SK-N-SH (cell line): Measurements from ENCODE around the gene COL26A1. TPM values are rescaled to one million over a fixed set of nuclear protein-coding genes. Genes with fewer than 3 reads are reported as not detected.

ENCODE experiments used
- CTCF ChIA-PET: fragments of 300-600, 350-600 bp; formaldehyde crosslinking; extraction: SDS; loops from one replicate; lab custom pipeline; 2021; lab: Yijun Ruan, JAX
- POLR2A ChIA-PET: fragments of 350-600 bp; sonication (Branson Sonifier 250); formaldehyde crosslinking; extraction: SDS; loops from one replicate; lab custom pipeline; 2020; ENCODE audit warnings: antibody characterized with exemption, inconsistent platforms; lab: Yijun Ruan, JAX
- DNase-seq: peaks from one replicate; pipeline ENCODE4 v3.0.0; 2012
- H2AFZ ChIP-seq: fragments of 200-600 bp; sonication (generic); 2 replicates; pipeline ENCODE4 v1.8.1; 2016; ENCODE audit warnings: antibody characterized with exemption, mild to moderate bottlenecking, low read depth
- H3F3A ChIP-seq: fragments of 200-600 bp; sonication (generic); replicated peaks from 2 replicates; pipeline ENCODE3; 2016; ENCODE audit warnings: antibody characterized with exemption, mild to moderate bottlenecking; ENCODE audit not compliant: insufficient read depth
- H3K27ac ChIP-seq, 2 experiments: fragments of 200-500 bp in 1 of 2; fragments of 200-600 bp in 1 of 2; sonication (Bioruptor generic) in 1 of 2; sonication (generic), shearing (Covaris generic) in 1 of 2; 2 replicates each; pipeline versions ENCODE4 v1.5.1 to v1.6.1; 2014 to 2016; ENCODE audit warnings: low read depth in 2 of 2, inconsistent platforms in 1 of 2, low read length in 1 of 2, mild to moderate bottlenecking in 1 of 2, mixed read lengths in 1 of 2
- H3K27me3 ChIP-seq: fragments of 200-600 bp; sonication (generic), shearing (Covaris generic); 2 replicates; pipeline ENCODE4 v1.6.1; 2016; ENCODE audit warnings: mixed run types; ENCODE audit not compliant: insufficient read depth
- H3K36me3 ChIP-seq, 2 experiments: fragments of 200-500 bp in 1 of 2; fragments of 200-600 bp in 1 of 2; sonication (Bioruptor generic) in 1 of 2; sonication (generic) in 1 of 2; replicated peaks in 1 of 2; 2 replicates each; pipeline versions ENCODE3 to v1.5.1; 2014 to 2016; ENCODE audit warnings: low read length in 1 of 2, mild to moderate bottlenecking in 1 of 2; ENCODE audit not compliant: insufficient read depth in 2 of 2, control insufficient read depth in 1 of 2
- H3K4me1 ChIP-seq, 2 experiments: fragments of 200-500 bp in 1 of 2; fragments of 200-600 bp in 1 of 2; sonication (Bioruptor generic) in 1 of 2; sonication (generic), shearing (Covaris generic) in 1 of 2; 2 replicates each; pipeline versions ENCODE4 v1.5.1 to v1.6.1; 2014 to 2016; ENCODE audit warnings: low read depth in 1 of 2, low read length in 1 of 2, mixed run types in 1 of 2; ENCODE audit not compliant: insufficient read depth in 2 of 2, control insufficient read depth in 1 of 2
- H3K4me2 ChIP-seq: fragments of 200-600 bp; sonication (generic), shearing (Covaris generic); 2 replicates; pipeline ENCODE4 v1.6.1; 2017; ENCODE audit warnings: mixed run types
- H3K4me3 ChIP-seq, 2 experiments: fragments of 200-500 bp in 1 of 2; fragments of 200-600 bp in 1 of 2; sonication (Bioruptor generic) in 1 of 2; sonication (generic), shearing (Covaris generic) in 1 of 2; 2 replicates each; pipeline versions ENCODE4 v1.5.1 to v1.8.1; 2014 to 2016; ENCODE audit warnings: low read depth in 2 of 2, inconsistent platforms in 1 of 2, low read length in 1 of 2, mild to moderate bottlenecking in 1 of 2, mixed read lengths in 1 of 2, moderate library complexity in 1 of 2
- H3K79me2 ChIP-seq: fragments of 200-600 bp; sonication (generic); 2 replicates; pipeline ENCODE4 v1.8.1; 2017; ENCODE audit warnings: mild to moderate bottlenecking; ENCODE audit not compliant: insufficient read depth
- H3K9ac ChIP-seq: fragments of 200-600 bp; sonication (generic); 2 replicates; pipeline ENCODE4 v1.6.1; 2017; ENCODE audit warnings: mixed run types
- H3K9me2 ChIP-seq: fragments of 200-600 bp; sonication (generic); 2 replicates; pipeline ENCODE4 v1.6.1; 2017; ENCODE audit warnings: mixed run types
- H3K9me3 ChIP-seq: fragments of 200-600 bp; sonication (generic); 2 replicates; pipeline ENCODE4 v1.6.1; 2017; ENCODE audit warnings: mixed run types, mild to moderate bottlenecking, moderate library complexity
- H4K20me1 ChIP-seq: fragments of 200-600 bp; sonication (generic); 2 replicates; pipeline ENCODE4 v1.6.1; 2017; ENCODE audit warnings: mild to moderate bottlenecking, mixed run types; ENCODE audit not compliant: insufficient read depth
- EP300 ChIP-seq, 2 experiments: IDR thresholded peaks; 2 replicates each; pipeline versions ENCODE4 v1.4.0 to v1.6.1; 2012; ENCODE audit warnings: borderline replicate concordance in 1 of 2, low read depth in 1 of 2, low read length in 1 of 2
- FOSL2 ChIP-seq: IDR thresholded peaks from 2 replicates; pipeline ENCODE4 v1.4.0; 2012; ENCODE audit warnings: low read depth, mild to moderate bottlenecking, moderate library complexity, borderline replicate concordance
- FOXJ3 ChIP-seq: sonication (generic); formaldehyde crosslinking; IDR thresholded peaks from 2 replicates; pipeline ENCODE4 v1.5.1; 2020; ENCODE audit warnings: mild to moderate bottlenecking, missing genetic modification reagents
- FOXM1 ChIP-seq: IDR thresholded peaks from 2 replicates; pipeline ENCODE4 v1.4.0; 2012; ENCODE audit warnings: low read depth, mild to moderate bottlenecking
- GABPA ChIP-seq: IDR thresholded peaks from 2 replicates; pipeline ENCODE4 v1.4.0; 2012; ENCODE audit warnings: low read depth, mild to moderate bottlenecking
- GATA2 ChIP-seq: sonication (generic); formaldehyde crosslinking; IDR thresholded peaks from 2 replicates; pipeline ENCODE4 v1.5.0; 2020; ENCODE audit warnings: mild to moderate bottlenecking, missing genetic modification reagents
- MEF2A ChIP-seq: IDR thresholded peaks from 2 replicates; pipeline ENCODE4 v1.4.0; 2012; ENCODE audit warnings: low read depth, borderline replicate concordance
- NFIC ChIP-seq: IDR thresholded peaks from 2 replicates; pipeline ENCODE4 v1.4.0; 2012; ENCODE audit warnings: borderline replicate concordance
- NRF1 ChIP-seq: IDR thresholded peaks from 2 replicates; pipeline ENCODE4 v1.6.1; 2012; ENCODE audit warnings: low read depth, mild to moderate bottlenecking, low read length
- RCOR1 ChIP-seq: fragments of 150-350 bp; IDR thresholded peaks from 2 replicates; pipeline ENCODE4 v1.6.1; 2017; ENCODE audit warnings: antibody characterized with exemption, low read length
- RFX5 ChIP-seq: IDR thresholded peaks from 2 replicates; pipeline ENCODE4 v1.6.1; 2012; ENCODE audit warnings: mild to moderate bottlenecking, improper control_type of control experiment, low read length
- RXRA ChIP-seq: IDR thresholded peaks from 2 replicates; pipeline ENCODE4 v1.4.0; 2012; ENCODE audit warnings: low read depth, mild to moderate bottlenecking, borderline replicate concordance
- SIN3A ChIP-seq: IDR thresholded peaks from 2 replicates; pipeline ENCODE4 v1.6.1; 2012; ENCODE audit warnings: low read depth, mild to moderate bottlenecking, low read length, moderate library complexity, borderline replicate concordance
- SMC3 ChIP-seq: IDR thresholded peaks from 2 replicates; pipeline ENCODE4 v1.6.1; 2012; ENCODE audit warnings: low read depth, low read length, improper control_type of control experiment
- TCF12 ChIP-seq: IDR thresholded peaks from 2 replicates; pipeline ENCODE4 v1.4.0; 2012
- YY1 ChIP-seq: IDR thresholded peaks from 2 replicates; pipeline ENCODE4 v1.4.0; 2012; ENCODE audit warnings: low read depth, mild to moderate bottlenecking
- WGBS: methylation state at CpG from one replicate; pipeline ENCODE4 v1.1.6; 2017; ENCODE audit warnings: low lambda C conversion rate; 5-methylcytosine and 5-hydroxymethylcytosine counted together
- polyA plus RNA-seq, 3 experiments: library from polyadenylated mRNA; depleted of rRNA; stranded (reverse); fragments of >200 nt; gene quantifications; 2 replicates each; pipeline ENCODE4 v1.2.3, GENCODE V29; 2012
- TF ChIP-seq, protein P1 (sequence below): fragments of 200-600 bp; sonication (generic); IDR thresholded peaks from 2 replicates; pipeline ENCODE4 v1.6.1; 2017; ENCODE audit warnings: antibody characterized with exemption, mild to moderate bottlenecking, moderate library complexity
- TF ChIP-seq, protein P2 (sequence below): IDR thresholded peaks from 2 replicates; pipeline ENCODE4; 2012
- TF ChIP-seq, protein P3 (sequence below): fragments of 150-350 bp; IDR thresholded peaks from 2 replicates; pipeline ENCODE4 v1.6.1; 2016; ENCODE audit warnings: mild to moderate bottlenecking, low read depth, low read length

Gene COL26A1
- polyA plus RNA-seq, 1 of the 3 experiments (the other 2 are of a cell fraction): 0.05 TPM

DNA sequence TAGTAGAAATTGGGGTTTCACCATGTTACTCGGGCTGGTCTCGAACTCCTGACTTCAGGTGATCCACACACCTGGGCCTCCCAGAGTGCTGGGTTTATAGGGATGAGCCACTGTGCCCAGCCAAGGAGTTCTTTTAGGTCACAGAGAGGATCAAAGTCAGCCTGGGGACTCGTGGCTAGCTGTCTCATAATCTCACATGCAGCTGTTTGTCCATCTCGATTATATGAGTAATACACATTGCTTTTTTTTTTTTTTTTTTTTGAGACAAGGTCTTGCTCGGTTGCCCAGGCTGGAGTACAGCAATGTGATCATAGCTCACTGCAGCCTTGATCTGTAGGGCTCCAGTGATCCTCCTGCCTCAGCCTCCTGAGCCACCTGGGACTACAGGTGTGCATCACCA lies 43.3 kb upstream of the COL26A1 start:
- CTCF ChIA-PET: no interaction called here
- TF ChIP-seq SIN3A (no peak), FOSL2 (no peak), FOXJ3 (CRISPR knock-in tag) (no peak), YY1 (no peak), MEF2A (no peak), EP300 (IDR thresholded peaks at IDR 0.05; ENCODE audit: borderline replicate concordance in 1 of 2, low read depth in 1 of 2, low read length in 1 of 2) (no peak), FOXM1 (no peak), RCOR1 (no peak), RXRA (no peak)
- TF ChIP-seq, protein P1, sequence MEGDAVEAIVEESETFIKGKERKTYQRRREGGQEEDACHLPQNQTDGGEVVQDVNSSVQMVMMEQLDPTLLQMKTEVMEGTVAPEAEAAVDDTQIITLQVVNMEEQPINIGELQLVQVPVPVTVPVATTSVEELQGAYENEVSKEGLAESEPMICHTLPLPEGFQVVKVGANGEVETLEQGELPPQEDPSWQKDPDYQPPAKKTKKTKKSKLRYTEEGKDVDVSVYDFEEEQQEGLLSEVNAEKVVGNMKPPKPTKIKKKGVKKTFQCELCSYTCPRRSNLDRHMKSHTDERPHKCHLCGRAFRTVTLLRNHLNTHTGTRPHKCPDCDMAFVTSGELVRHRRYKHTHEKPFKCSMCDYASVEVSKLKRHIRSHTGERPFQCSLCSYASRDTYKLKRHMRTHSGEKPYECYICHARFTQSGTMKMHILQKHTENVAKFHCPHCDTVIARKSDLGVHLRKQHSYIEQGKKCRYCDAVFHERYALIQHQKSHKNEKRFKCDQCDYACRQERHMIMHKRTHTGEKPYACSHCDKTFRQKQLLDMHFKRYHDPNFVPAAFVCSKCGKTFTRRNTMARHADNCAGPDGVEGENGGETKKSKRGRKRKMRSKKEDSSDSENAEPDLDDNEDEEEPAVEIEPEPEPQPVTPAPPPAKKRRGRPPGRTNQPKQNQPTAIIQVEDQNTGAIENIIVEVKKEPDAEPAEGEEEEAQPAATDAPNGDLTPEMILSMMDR: no peak
- TF ChIP-seq, protein P2, sequence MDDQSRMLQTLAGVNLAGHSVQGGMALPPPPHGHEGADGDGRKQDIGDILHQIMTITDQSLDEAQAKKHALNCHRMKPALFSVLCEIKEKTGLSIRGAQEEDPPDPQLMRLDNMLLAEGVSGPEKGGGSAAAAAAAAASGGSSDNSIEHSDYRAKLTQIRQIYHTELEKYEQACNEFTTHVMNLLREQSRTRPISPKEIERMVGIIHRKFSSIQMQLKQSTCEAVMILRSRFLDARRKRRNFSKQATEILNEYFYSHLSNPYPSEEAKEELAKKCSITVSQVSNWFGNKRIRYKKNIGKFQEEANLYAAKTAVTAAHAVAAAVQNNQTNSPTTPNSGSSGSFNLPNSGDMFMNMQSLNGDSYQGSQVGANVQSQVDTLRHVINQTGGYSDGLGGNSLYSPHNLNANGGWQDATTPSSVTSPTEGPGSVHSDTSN: no peak

GRCh38 chr7:101321491-101322401 lies 40.9 kb upstream of the COL26A1 start, which contains the start of gene IFT22:
Gene IFT22 (minus strand): TSS chr7:101321812. CDS start chr7:101321709, 103 bp downstream.
- Histone ChIP-seq H3K9me2 (no peaks in the 10 kb centered on the region), H3K4me3 (peak within 1 kb of the TSS; percentile 61 to 78), H2AFZ (peak within 1 kb of the TSS; percentile 98), H4K20me1 (no peaks in the 10 kb centered on the region), H3K9me3 (no peaks in the 10 kb centered on the region), H3K9ac (peak within 1 kb of the TSS; percentile 82), H3F3A (peaks cover 4% of the 10 kb centered on the region), H3K36me3 (peaks cover 0 to 5% of the 10 kb centered on the region in 2 experiments), H3K4me2 (peak within 1 kb of the TSS; percentile 88), H3K27me3 (no peaks in the 10 kb centered on the region), H3K27ac (peak within 1 kb of the TSS; percentile 59 to 81), H3K79me2 (peaks cover 20% of the 10 kb centered on the region), H3K4me1 (peaks cover 0 to 2% of the 10 kb centered on the region in 2 experiments; a peak in 2 of 4 replicates)
- 3% methylated on average over 37 of the region's 69 CpGs for WGBS
- DNase-seq: peak; percentile 99
- ChIA-PET POLR2A (interaction anchor here (0.6 to 2.0 kb wide), 12 partner anchors 10 to 186 kb away, joined by 3 to 12 read pairs (median 3); partner anchors contain the start of genes CLDN15 and COL26A1), CTCF (interaction anchor here (0.6 to 3.1 kb wide), 27 partner anchors 8 to 915 kb away, joined by 3 to 33 read pairs (median 5); partner anchors contain the start of genes COL26A1 and FIS1)
- TF ChIP-seq RFX5 (no peak), GABPA (peak; percentile 85), YY1 (0 out of 2 replicates have a peak, but pooled peaks have one; percentile 67), TCF12 (no peak), NFIC (no peak), EP300 (IDR thresholded peaks at IDR 0.05; ENCODE audit: borderline replicate concordance in 1 of 2, low read depth in 1 of 2, low read length in 1 of 2) (no peak; a peak in 1 of 4 replicates), SMC3 (peak; percentile 61), MEF2A (no peak), GATA2 (CRISPR knock-in tag) (no peak), NRF1 (no peak), FOXM1 (no peak), SIN3A (peak; percentile 81; the same call in 1 of the 2 replicates)
- TF ChIP-seq, protein P3, sequence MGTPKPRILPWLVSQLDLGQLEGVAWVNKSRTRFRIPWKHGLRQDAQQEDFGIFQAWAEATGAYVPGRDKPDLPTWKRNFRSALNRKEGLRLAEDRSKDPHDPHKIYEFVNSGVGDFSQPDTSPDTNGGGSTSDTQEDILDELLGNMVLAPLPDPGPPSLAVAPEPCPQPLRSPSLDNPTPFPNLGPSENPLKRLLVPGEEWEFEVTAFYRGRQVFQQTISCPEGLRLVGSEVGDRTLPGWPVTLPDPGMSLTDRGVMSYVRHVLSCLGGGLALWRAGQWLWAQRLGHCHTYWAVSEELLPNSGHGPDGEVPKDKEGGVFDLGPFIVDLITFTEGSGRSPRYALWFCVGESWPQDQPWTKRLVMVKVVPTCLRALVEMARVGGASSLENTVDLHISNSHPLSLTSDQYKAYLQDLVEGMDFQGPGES: no peak

More for the DNA sequence above, 43.3 kb upstream of the COL26A1 start:
- peaks cover 20% of the 10 kb centered on the region for H3K79me2 ChIP-seq
- no peaks in the 10 kb centered on the region for H3K9me3 ChIP-seq
- H3K27me3 ChIP-seq: no peaks in the 10 kb centered on the region
- H3K4me3 ChIP-seq: no peak overlapping the region
- peaks cover 8 to 14% of the 10 kb centered on the region in 2 experiments for H3K36me3 ChIP-seq
- H3K27ac ChIP-seq: no peak overlapping the region
- H3K9ac ChIP-seq: no peak overlapping the region
- no peaks in the 10 kb centered on the region for H4K20me1 ChIP-seq
- H3K4me1 ChIP-seq: peaks cover 0 to 2% of the 10 kb centered on the region in 2 experiments; a peak in 2 of 4 replicates
- 71% methylated on average over 5 of the region's 5 CpGs for WGBS
- POLR2A ChIA-PET: no interaction called here
- peaks cover 3% of the 10 kb centered on the region for H3F3A ChIP-seq
- no peak for DNase-seq
- H3K4me2 ChIP-seq: no peak overlapping the region
- no peak overlapping the region for H2AFZ ChIP-seq
- H3K9me2 ChIP-seq: no peaks in the 10 kb centered on the region
